ENCODE results near the gene NPAS3. TPM values are rescaled to one million over a fixed set of nuclear protein-coding genes. Genes with fewer than 3 reads are reported as not detected.

Gene NPAS3
- total and polyA plus RNA-seq, 7 donors = 0.04 to 1.5 (median 0.39) TPM

DNA sequence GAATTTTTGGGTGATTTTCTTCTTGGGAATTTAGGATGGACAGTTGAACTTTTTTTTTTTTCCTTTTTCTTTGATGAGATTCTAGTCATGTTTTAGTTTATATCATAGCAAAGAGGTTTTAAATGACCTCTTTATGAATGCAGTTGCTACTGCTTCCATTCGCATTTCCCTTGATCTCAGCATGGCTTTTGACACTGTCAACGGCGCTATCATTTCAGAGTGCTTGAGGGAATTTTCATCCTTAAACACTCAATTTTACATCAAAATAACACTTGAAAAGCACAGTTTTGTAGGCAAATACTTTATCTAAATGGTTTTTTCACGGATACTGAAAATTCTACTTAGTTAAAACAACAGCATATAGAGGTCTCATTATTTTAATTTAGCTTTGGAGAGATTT is 195.5 kb downstream of the NPAS3 start:
- H3K9me3 ChIP-seq = no peaks in the 10 kb centered on the region
- H3K4me1 ChIP-seq = no peaks in the 10 kb centered on the region
- 80 to 84% (median 84%) methylated on average over 4 of the region's 4 CpGs for WGBS, 3 donors
- intact Hi-C loops (cut with DNase I) = no loop called here
- H3K27me3 ChIP-seq (ENCODE audit: insufficient read depth in 3 of 3, low read length in 2 of 3) = no peaks in the 10 kb centered on the region
- TF ChIP-seq, protein P1, sequence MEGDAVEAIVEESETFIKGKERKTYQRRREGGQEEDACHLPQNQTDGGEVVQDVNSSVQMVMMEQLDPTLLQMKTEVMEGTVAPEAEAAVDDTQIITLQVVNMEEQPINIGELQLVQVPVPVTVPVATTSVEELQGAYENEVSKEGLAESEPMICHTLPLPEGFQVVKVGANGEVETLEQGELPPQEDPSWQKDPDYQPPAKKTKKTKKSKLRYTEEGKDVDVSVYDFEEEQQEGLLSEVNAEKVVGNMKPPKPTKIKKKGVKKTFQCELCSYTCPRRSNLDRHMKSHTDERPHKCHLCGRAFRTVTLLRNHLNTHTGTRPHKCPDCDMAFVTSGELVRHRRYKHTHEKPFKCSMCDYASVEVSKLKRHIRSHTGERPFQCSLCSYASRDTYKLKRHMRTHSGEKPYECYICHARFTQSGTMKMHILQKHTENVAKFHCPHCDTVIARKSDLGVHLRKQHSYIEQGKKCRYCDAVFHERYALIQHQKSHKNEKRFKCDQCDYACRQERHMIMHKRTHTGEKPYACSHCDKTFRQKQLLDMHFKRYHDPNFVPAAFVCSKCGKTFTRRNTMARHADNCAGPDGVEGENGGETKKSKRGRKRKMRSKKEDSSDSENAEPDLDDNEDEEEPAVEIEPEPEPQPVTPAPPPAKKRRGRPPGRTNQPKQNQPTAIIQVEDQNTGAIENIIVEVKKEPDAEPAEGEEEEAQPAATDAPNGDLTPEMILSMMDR (IDR thresholded peaks at IDR 0.05) = no peak
- no peak for DNase-seq
- H3K36me3 ChIP-seq (ENCODE audit: insufficient read depth in 1 of 2, low read depth in 1 of 2) = no peaks in the 10 kb centered on the region
- no peak for ATAC-seq
- no peak overlapping the region for H3K4me3 ChIP-seq
- no peak overlapping the region for H3K27ac ChIP-seq

DNA sequence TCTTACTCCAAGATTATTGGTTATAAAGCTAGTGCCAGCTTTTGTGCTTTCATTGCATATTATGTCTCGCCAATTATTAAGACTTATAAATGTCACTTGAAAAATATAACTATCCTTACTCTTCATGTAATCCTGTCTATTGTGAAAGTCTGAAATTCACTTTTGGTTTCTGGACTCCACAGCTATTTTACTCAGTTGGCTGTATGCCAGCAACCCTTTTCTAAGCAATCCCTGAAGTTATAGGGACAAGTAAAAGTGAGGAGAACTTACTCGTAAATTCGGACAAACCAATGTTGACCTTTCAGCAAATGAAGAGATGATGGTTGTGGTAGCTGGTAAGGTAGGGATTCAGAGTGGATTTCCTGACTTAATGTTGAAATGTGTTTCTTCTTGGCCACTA is 196.3 kb downstream of the NPAS3 start:
- DNase-seq (no peak), ATAC-seq (no peak)
- H3K4me3 ChIP-seq = no peak overlapping the region
- TF ChIP-seq, protein P1 (IDR thresholded peaks at IDR 0.05) = no peak
- H3K9me3 ChIP-seq = no peaks in the 10 kb centered on the region
- H3K36me3 ChIP-seq (ENCODE audit: insufficient read depth in 1 of 2, low read depth in 1 of 2) = no peaks in the 10 kb centered on the region
- intact Hi-C loops (cut with DNase I) = no loop called here
- no peaks in the 10 kb centered on the region for H3K27me3 ChIP-seq (ENCODE audit: insufficient read depth in 3 of 3, low read length in 2 of 3)
- 82 to 95% (median 88%) methylated on average over 3 of the region's 3 CpGs for WGBS, 3 donors
- H3K27ac ChIP-seq = no peak overlapping the region
- no peaks in the 10 kb centered on the region for H3K4me1 ChIP-seq

DNA sequence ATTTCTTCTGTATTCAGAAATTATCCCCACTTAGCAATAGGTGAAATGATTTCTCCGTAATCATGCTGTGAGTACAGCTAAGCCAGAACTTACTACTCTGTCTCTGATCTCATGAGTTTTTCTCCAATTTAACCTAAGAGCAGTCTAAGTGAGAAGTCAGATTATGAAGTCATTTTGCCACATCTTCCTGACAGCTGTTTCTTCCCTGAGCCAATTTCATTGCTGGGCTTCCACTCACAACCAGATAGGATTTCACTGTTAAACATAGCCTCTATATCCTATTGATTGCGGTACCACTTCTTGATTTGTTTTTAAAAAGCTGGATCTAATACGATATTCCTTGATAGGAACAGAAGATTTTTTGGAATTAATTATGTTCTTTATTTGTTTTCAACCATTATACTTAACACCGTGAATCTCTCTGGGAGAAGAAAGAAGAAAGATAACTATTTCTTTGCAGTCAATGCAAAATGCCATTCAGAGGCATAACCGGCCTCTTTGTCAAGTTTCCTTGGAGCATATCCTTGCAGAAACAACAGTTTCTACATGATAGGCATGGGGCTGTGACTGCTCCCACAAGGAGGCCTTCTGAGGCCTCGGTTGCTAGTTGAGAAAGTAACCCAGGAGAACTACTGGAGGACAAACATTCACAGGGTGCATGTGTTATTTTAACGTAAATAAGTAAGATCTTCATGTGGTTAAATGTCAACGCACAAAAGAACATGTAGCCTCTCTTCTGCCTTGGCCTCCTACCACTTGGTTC is 212.2 kb downstream of the NPAS3 start:
- WGBS, 3 donors = 50 to 60% (median 53%) methylated on average over 8 of the region's 8 CpGs
- peak in 2 of 4 donors; percentile 30 to 54 for ATAC-seq
- intact Hi-C loops (cut with DNase I) = no loop called here

DNA sequence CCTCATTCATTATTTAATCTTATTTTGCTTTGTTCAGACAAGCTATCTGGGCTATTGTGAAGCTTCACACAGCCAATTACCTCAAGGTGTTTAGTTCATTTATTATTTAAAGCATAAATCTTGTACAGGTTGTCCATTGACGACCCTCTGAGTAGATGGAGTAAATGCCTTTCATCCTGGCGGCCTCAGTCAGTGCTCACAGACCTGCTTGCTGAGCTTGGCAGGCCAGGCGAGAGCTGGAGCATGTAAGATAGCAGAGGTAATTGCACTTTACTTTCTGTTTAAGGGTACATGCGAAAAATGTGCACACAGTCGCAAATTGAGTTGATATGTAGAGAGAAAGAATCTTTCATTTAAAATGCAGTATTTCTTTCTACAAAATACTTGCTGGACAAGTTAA is 224.4 kb downstream of the NPAS3 start:
- H3K4me1 ChIP-seq = no peaks in the 10 kb centered on the region
- TF ChIP-seq, protein P1 (IDR thresholded peaks at IDR 0.05) = no peak
- 94 to 97% (median 94%) methylated on average over 5 of the region's 5 CpGs for WGBS, 3 donors
- H3K36me3 ChIP-seq (ENCODE audit: insufficient read depth in 1 of 2, low read depth in 1 of 2) = no peaks in the 10 kb centered on the region
- no peak for ATAC-seq
- no peaks in the 10 kb centered on the region for H3K9me3 ChIP-seq
- H3K27me3 ChIP-seq (ENCODE audit: insufficient read depth in 3 of 3, low read length in 2 of 3) = no peaks in the 10 kb centered on the region
- no peak for DNase-seq
- H3K4me3 ChIP-seq = no peak overlapping the region
- intact Hi-C loops (cut with DNase I) = no loop called here
- no peak overlapping the region for H3K27ac ChIP-seq

More for the DNA sequence above, 212.2 kb downstream of the NPAS3 start:
- peaks cover 0 to 2% (median 0%) of the 10 kb centered on the region in 3 donors for H3K27me3 ChIP-seq (ENCODE audit: insufficient read depth in 3 of 3, low read length in 2 of 3)
- H3K36me3 ChIP-seq (ENCODE audit: insufficient read depth in 1 of 2, low read depth in 1 of 2) = no peaks in the 10 kb centered on the region
- no peaks in the 10 kb centered on the region for H3K9me3 ChIP-seq
- H3K27ac ChIP-seq = no peak overlapping the region
- DNase-seq = no peak
- no peaks in the 10 kb centered on the region for H3K4me1 ChIP-seq
- no peak overlapping the region for H3K4me3 ChIP-seq
- TF ChIP-seq, protein P1 (IDR thresholded peaks at IDR 0.05) = no peak

DNA sequence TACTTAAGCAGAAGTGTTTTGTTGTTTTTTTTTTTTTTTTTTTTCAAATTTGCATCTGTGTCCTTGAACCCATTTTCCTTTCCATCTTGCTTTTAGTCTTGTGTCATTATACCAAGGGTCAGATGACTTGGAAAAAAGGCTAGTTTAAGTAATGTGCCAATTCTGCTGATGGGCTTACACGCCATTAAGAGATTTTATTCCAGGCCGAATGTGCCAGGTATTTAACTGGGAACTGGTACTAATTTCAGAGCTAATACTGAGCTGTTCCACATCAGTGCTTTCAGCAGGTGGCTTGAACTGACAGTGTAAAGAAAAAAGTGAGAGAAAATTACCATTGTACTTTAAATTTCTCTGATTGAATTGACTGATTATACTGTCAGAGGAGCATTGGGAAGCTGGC is 224.9 kb downstream of the NPAS3 start:
- no peaks in the 10 kb centered on the region for H3K27me3 ChIP-seq (ENCODE audit: insufficient read depth in 3 of 3, low read length in 2 of 3)
- DNase-seq (no peak), ATAC-seq (no peak)
- WGBS, 3 donors = 52 to 67% (median 59%) methylated on average over 2 of the region's 2 CpGs
- intact Hi-C loops (cut with DNase I) = no loop called here
- no peaks in the 10 kb centered on the region for H3K36me3 ChIP-seq (ENCODE audit: insufficient read depth in 1 of 2, low read depth in 1 of 2)
- TF ChIP-seq, protein P1 (IDR thresholded peaks at IDR 0.05) = no peak
- H3K4me1 ChIP-seq = no peaks in the 10 kb centered on the region
- H3K4me3 ChIP-seq = no peak overlapping the region
- no peak overlapping the region for H3K27ac ChIP-seq
- no peaks in the 10 kb centered on the region for H3K9me3 ChIP-seq

Data from psoas muscle (tissue), 8 donors.